PC-3 (cell line): ENCODE data around the gene ADGRG1.

Experiments used
- CTCF ChIP-seq: fragments of 300-600 bp; sonication (generic); conservative IDR thresholded peaks from 2 replicates; pipeline ENCODE4 v1.5.1; 2017; ENCODE audit warnings: antibody characterized with exemption, low read depth, mild to moderate bottlenecking, low read length
- EZH2 ChIP-seq: fragments of 300-600 bp; sonication (generic); IDR thresholded peaks from one replicate; pipeline ENCODE4 v1.6.1; 2017; ENCODE audit warnings: antibody characterized with exemption, mild to moderate bottlenecking, low read length; ENCODE audit not compliant: unreplicated experiment

GRCh38 chr16:57636184-57636583, 7.8 kb downstream of the ADGRG1 start:
- no peak for TF ChIP-seq CTCF
- no peak for TF ChIP-seq EZH2
